Small intestine (tissue), 7 donors: ENCODE results near the gene NUDT6. TPM values are rescaled to one million over a fixed set of nuclear protein-coding genes. Genes with fewer than 3 reads are reported as not detected.
A peak's percentile ranks its signal among the peaks of the same experiment; 100 is the strongest.

Experiments used
- DNase-seq, 2 donors: peaks; one replicate each; pipeline versions ENCODE4 v3.0.0 to v3.0.0-alpha.2; 2013
- FAIRE-seq: peaks from 2 replicates; lab custom pipeline; 2012; peaks lifted over from hg19 to GRCh38; lab: Jason Lieb, UNC
- H3K27ac ChIP-seq, 3 donors: one replicate each; pipeline ENCODE4 v1.5.1; 2013; ENCODE audit warnings: low read length in 2 of 3, mild to moderate bottlenecking in 2 of 3, control low read depth in 1 of 3, inconsistent platforms in 1 of 3, low read depth in 1 of 3, moderate library complexity in 1 of 3
- H3K27me3 ChIP-seq, 3 donors: one replicate each; pipeline ENCODE4 v1.6.1; 2013; ENCODE audit warnings: low read length in 3 of 3, inconsistent platforms in 1 of 3; ENCODE audit not compliant: control insufficient read depth in 3 of 3, insufficient read depth in 3 of 3
- H3K36me3 ChIP-seq, 3 donors: one replicate each; pipeline ENCODE4 v1.6.1; 2013; ENCODE audit warnings: low read length in 3 of 3, inconsistent platforms in 1 of 3, low read depth in 1 of 3, mild to moderate bottlenecking in 1 of 3, moderate library complexity in 1 of 3; ENCODE audit not compliant: control insufficient read depth in 3 of 3, insufficient read depth in 2 of 3
- H3K4me1 ChIP-seq, 3 donors: one replicate each; pipeline ENCODE4 v1.6.1; 2013; ENCODE audit warnings: low read length in 2 of 3, inconsistent platforms in 1 of 3, low read depth in 1 of 3, mild to moderate bottlenecking in 1 of 3, moderate library complexity in 1 of 3; ENCODE audit not compliant: control insufficient read depth in 3 of 3, insufficient read depth in 2 of 3
- H3K4me3 ChIP-seq, 3 donors: one replicate each; pipeline ENCODE4 v1.5.1; 2013; ENCODE audit warnings: low read length in 3 of 3, control low read depth in 1 of 3, inconsistent platforms in 1 of 3, low read depth in 1 of 3, mild to moderate bottlenecking in 1 of 3, moderate library complexity in 1 of 3
- H3K9me3 ChIP-seq, 2 donors: one replicate each; pipeline ENCODE4 v1.6.1; 2013; ENCODE audit warnings: low read depth in 1 of 2, low read length in 1 of 2; ENCODE audit not compliant: control insufficient read depth in 2 of 2, insufficient read depth in 1 of 2
- WGBS, 3 donors: extraction: QIAGEN DNeasy Blood & Tissue Kit; methylation state at CpG; one replicate each; pipeline ENCODE4 v1.1.7; 2013; 5-methylcytosine and 5-hydroxymethylcytosine counted together
- polyA plus RNA-seq, 4 donors: library from polyadenylated mRNA; stranded (reverse) in 3 of 4; unstranded in 1 of 4; fragments of 200-250 nt in 3 of 4; fragments of 120-200 nt in 1 of 4; gene quantifications; one replicate each; pipeline versions ENCODE4 v1.2.1 to v1.2.3, GENCODE V29; 2013
- donor health status: healthy with polysubstance abuse.
- donor health status: control.
- donor health status: control.
- donor health status: Bipolar disorder and iron deficiency.
- donor health status: healthy.

Gene NUDT6
- polyA plus RNA-seq, 4 donors = 2.7 to 9.8 (median 6.0) TPM

DNA sequence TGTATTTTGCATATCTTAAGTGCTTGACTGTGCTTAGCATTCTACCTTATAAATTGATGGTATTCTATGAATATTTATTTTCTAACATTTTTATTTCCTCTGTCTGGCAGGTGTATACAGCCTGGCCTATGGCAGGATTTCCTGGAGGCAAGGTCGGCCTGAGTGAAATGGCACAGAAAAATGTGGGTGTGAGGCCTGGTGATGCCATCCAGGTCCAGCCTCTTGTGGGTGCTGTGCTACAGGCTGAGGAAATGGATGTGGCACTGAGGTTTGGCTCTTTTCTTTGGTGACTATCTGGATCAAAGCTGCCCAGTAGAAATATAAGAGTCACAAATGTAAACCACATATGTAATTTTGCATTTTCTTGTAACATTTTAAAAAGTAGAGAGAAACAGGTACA is 6.5 kb upstream of the NUDT6 start:
- WGBS, 3 donors = 73 to 96% (median 89%) methylated on average over 1 of the region's 1 CpG
- H3K27ac ChIP-seq = no peak overlapping the region
- peaks cover 0 to 16% (median 0%) of the 10 kb centered on the region in 3 donors for H3K36me3 ChIP-seq
- no peaks in the 10 kb centered on the region for H3K9me3 ChIP-seq
- H3K27me3 ChIP-seq = no peaks in the 10 kb centered on the region
- no peak for DNase-seq
- no peak for FAIRE-seq
- no peak overlapping the region for H3K4me3 ChIP-seq
- H3K4me1 ChIP-seq = peaks cover 0 to 3% (median 2%) of the 10 kb centered on the region in 3 donors

DNA sequence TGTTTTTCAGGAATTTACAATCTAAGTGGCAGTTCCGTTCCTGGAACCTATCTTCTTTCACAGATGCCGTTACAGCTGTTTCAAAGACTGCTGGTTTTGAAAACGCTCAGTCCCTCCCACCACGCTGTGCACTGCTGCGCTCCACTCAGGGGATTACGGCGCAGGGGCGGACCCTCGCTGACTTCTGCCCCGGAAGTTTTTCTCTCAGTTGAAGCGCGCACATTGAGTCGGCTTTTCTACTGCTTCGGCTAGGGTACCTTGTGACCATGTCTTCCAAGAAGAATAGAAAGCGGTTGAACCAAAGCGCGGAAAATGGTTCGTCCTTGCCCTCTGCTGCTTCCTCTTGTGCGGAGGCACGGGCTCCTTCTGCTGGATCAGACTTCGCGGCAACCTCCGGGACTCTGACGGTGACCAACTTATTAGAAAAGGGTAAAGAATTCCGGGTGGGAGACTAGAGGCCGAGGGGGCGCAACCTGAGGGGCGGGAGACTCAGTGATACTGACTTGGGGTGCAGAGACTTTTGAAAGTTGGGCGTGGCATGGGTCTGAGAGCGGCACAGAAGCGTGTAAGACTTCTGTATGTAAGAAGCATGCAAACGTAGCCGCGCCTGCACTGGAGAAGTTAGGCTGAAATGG is 597 bp upstream of the NUDT6 start:
- Histone ChIP-seq H3K4me1 (peaks cover 0 to 10% (median 4%) of the 10 kb centered on the region in 3 donors), H3K27ac (peak overlapping the region; percentile 60 to 81 (median 79)), H3K27me3 (no peaks in the 10 kb centered on the region), H3K9me3 (no peaks in the 10 kb centered on the region), H3K4me3 (peak overlapping the region; percentile 74 to 82 (median 81)), H3K36me3 (no peaks in the 10 kb centered on the region)
- DNase-seq (peak; percentile 85 to 91), FAIRE-seq (no peak)
- 0 to 1% (median 0%) methylated on average over 34 of the region's 34 CpGs for WGBS, 3 donors

DNA sequence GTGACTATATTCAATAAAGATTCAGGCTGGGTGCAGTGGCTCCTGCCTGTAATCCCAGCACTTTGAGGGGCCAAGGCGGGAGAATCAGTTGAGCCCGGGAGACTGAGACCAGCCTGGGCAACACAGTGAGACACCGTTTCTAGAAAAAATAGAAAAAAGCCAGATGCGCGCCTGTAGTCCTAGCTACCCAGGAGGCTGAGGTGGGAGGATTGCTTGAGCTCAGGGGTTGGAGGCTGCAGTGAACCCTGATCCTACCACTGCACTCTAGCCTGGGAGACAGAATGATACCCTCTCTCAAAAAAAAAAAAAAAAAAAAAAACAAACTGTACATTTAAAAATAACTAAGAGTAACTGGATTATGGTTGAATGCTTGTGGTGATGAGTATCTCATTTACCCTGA is 1.1 kb downstream of the NUDT6 start:
- no peaks in the 10 kb centered on the region for H3K36me3 ChIP-seq
- H3K4me1 ChIP-seq = peaks cover 0 to 10% (median 4%) of the 10 kb centered on the region in 3 donors
- FAIRE-seq = no peak
- H3K9me3 ChIP-seq = no peaks in the 10 kb centered on the region
- no peak for DNase-seq
- 89 to 91% (median 91%) methylated on average over 5 of the region's 5 CpGs for WGBS, 3 donors
- no peaks in the 10 kb centered on the region for H3K27me3 ChIP-seq
- H3K27ac ChIP-seq = no peak overlapping the region
- H3K4me3 ChIP-seq = peak overlapping the region in 1 of 3 donors; percentile 81

DNA sequence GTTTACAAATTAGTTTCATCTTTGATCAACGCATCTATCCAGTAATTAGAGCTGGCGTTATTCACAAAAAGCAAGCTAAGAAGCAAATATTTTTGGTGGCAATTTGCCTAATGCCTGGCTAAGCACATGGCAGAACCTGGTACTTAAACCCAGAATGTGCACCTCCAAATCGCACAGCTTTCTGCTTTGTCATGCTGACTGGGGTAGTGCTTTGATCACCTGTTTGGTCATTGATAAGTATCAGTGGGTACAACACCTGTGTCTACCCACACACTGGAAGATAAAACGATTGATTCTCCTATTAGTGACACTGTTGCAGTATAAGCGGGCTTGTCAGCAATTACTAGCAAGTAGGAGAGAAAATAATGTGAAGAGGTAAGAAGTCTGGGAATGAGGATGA is 1.9 kb downstream of the NUDT6 start:
- FAIRE-seq (no peak), DNase-seq (no peak)
- Histone ChIP-seq H3K36me3 (no peaks in the 10 kb centered on the region), H3K9me3 (no peaks in the 10 kb centered on the region), H3K4me1 (peaks cover 0 to 10% (median 4%) of the 10 kb centered on the region in 3 donors), H3K27me3 (no peaks in the 10 kb centered on the region), H3K27ac (no peak overlapping the region), H3K4me3 (no peak overlapping the region)
- WGBS, 3 donors = 78 to 84% (median 79%) methylated on average over 5 of the region's 5 CpGs

DNA sequence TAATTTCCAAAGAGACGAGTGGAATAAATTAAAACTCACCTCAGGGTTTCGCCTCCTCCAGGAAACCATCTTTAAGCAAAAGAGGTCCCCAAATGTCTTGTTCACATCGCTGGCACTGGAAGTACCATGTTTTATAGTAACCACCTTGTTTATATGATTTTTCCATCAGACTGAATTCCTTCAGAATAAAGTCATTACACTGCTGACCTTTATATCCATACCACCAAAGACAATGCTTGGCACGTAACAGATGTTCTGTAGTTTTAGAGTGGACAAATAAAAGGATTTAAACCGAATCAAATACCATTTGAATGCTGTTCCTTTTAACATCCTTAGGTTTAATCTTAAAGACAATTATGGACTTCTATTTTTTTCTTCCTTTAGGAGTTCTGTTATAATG is 4.7 kb downstream of the NUDT6 start:
- FAIRE-seq (no peak), DNase-seq (no peak)
- H3K27me3 ChIP-seq = no peaks in the 10 kb centered on the region
- no peak overlapping the region for H3K4me3 ChIP-seq
- WGBS, 3 donors = 86 to 92% (median 88%) methylated on average over 5 of the region's 5 CpGs
- no peaks in the 10 kb centered on the region for H3K36me3 ChIP-seq
- no peak overlapping the region for H3K27ac ChIP-seq
- no peaks in the 10 kb centered on the region for H3K9me3 ChIP-seq
- peaks cover 0 to 4% (median 0%) of the 10 kb centered on the region in 3 donors for H3K4me1 ChIP-seq

DNA sequence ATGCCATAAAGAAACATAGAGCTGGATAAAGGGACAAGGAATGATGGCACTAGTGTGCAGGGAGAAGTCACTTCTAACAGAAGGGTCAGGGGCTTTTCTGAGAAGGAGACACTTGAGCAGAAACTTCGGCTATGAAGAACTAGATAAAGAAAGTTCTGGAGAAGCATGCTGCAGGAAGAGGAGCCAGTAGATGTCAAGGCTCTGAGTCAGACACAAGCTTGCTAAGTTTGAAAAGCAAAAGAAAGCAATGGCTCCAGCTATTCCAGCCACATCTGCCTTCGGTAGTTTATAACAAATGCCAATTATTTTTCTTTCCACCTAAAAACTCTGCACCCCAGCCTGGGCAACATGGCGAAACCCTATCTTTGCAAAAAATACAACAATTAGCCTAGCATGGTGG is 7.5 kb downstream of the NUDT6 start:
- Histone ChIP-seq H3K4me1 (no peaks in the 10 kb centered on the region), H3K27ac (no peak overlapping the region), H3K4me3 (no peak overlapping the region), H3K27me3 (no peaks in the 10 kb centered on the region), H3K36me3 (no peaks in the 10 kb centered on the region), H3K9me3 (no peaks in the 10 kb centered on the region)
- 77 to 85% (median 80%) methylated on average over 3 of the region's 3 CpGs for WGBS, 3 donors
- no peak for FAIRE-seq
- no peak for DNase-seq

DNA sequence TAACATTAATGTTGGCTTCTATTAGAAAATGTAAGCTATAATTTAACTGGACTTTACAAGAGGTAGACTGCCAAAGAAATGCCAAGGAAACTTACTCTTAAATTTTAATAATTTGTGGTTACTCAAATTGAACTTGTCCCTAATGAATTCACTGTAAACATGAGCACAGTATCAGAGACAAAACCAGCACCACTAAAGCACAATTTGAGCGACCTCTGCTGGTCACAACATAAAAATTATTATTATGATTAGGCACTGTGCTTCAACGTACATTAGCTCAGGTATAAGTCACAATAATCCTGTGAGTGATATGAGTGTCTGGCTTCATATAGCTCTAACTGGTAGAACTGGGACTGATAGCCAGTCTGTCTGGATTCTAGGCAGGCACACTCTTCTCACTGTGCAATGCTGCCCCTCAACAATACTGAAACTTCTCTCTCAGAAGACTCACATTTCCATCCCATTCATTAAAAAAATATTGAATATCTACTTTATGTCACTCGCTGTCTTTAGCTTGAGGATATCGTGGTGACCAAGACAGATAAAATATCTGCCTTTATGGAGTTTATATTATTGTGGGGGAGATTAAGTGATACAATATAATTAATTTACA is 8.0 kb downstream of the NUDT6 start:
- Histone ChIP-seq H3K27me3 (no peaks in the 10 kb centered on the region), H3K36me3 (no peaks in the 10 kb centered on the region), H3K27ac (no peak overlapping the region), H3K4me1 (no peaks in the 10 kb centered on the region), H3K4me3 (no peak overlapping the region), H3K9me3 (no peaks in the 10 kb centered on the region)
- FAIRE-seq (no peak), DNase-seq (peak; percentile 26 to 71)
- WGBS, 3 donors = 39 to 42% (median 40%) methylated on average over 4 of the region's 4 CpGs

DNA sequence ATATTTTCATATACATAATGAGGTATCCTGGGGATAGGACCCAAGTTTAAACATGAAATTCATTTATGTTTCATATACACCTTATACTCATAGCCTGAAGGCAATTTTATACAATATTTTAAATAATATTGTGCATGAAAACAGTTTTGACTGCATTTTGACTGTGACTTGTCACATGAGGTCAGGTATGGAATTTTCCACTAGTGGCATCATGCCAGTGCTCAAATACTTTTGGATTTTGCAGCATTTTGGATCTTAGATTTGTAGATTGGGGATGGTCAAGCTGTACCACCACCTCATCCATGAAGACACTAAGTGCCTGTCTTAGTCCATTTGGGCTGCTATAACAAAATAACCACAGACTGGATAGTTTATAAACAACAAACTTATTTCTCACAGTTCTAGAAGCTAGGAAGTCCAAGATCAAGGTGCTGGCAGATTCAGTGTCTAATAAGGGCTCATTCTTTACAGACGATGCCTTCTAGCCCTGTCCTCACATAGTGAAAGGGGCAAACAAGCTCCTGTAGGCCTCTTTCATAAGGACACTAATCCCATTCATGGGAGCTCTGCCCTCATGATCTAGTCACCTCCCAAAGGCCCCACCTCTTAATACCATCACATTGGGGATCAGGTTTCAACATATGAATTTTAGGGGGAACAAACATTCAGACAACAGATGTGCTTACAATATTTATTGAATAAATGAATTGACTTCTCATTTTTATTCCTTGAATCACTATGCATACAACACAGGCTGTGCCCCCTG is 9.4 kb downstream of the NUDT6 start:
- Histone ChIP-seq H3K9me3 (no peaks in the 10 kb centered on the region), H3K4me3 (no peak overlapping the region), H3K4me1 (no peaks in the 10 kb centered on the region), H3K36me3 (no peaks in the 10 kb centered on the region), H3K27me3 (no peaks in the 10 kb centered on the region), H3K27ac (no peak overlapping the region)
- no peak for DNase-seq
- 82 to 95% (median 91%) methylated on average over 1 of the region's 1 CpG for WGBS, 3 donors
- FAIRE-seq = peak; percentile 44
